GM12801 (cell line): Measurements from ENCODE around the gene SMG7.

Experiments
- CTCF ChIP-seq: IDR thresholded peaks from one replicate; pipeline ENCODE4 v1.5.1; 2011; ENCODE audit warnings: control low read depth; ENCODE audit not compliant: insufficient read length; ENCODE audit errors: extremely low read depth

The SMG7 gene

GRCh38 chr1:183470961-183471742 is 1.1 kb upstream of the SMG7 start:
- TF ChIP-seq CTCF = no peak

DNA sequence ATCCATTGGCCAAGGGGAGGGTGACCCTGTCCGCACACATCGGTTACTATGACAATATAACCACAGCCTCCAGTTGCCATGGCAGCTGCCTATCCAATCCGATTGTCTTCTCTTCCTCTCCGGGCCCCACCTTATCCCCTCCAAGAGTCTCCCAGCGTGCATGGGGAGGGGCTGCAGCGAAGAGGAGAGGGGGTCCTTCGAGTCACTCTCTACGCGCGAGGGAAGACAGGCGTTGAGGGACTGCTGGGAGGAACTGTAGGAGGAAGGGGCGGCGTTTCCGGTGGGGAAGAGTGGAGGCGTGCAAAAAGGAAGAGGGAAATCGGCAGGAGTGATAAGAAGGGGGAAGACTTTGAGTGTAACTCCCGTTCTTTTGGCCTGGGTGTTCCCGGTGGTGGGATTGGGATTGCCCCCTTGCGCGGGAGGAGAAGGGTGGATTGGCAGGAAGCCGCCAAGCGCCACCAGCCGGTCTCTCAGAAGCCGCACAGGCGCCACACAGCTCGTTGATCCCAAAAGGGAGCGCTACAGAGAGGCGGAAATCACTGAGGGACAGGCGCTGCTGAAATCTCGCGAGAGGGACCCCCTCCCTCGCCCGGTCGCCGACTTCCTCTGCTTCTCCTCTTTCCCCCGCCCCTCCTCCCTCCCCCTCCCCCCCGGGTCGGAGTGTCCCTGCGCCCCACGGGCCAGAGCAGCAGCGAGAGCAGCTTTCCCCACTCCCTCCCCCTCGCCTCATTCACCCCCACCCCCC is 384 bp upstream of the SMG7 start:
- TF ChIP-seq CTCF = no peak

- no peak for TF ChIP-seq CTCF
Observed at GRCh38 chr1:183473217-183473536, 878 bp downstream of the SMG7 start.

DNA sequence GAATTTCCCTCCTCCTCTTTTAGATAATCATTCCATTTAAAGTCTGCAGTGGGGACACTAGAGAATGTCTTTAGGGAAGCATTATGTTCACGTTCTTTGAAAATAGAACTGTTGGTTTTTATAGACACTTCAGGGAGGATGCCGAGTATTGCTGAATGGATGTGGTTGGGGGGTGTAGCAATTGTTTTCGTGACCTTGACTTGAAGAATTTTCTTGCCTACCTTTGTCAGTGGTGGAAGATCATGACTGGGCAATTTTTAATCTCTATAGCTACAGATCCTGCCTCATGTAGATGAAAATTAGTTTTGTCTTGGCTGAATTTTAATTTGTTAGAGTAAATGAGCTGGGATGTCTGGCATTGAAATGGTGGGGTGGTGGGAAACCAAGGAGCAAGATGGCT is 3.8 kb downstream of the SMG7 start:
- no peak for TF ChIP-seq CTCF

DNA sequence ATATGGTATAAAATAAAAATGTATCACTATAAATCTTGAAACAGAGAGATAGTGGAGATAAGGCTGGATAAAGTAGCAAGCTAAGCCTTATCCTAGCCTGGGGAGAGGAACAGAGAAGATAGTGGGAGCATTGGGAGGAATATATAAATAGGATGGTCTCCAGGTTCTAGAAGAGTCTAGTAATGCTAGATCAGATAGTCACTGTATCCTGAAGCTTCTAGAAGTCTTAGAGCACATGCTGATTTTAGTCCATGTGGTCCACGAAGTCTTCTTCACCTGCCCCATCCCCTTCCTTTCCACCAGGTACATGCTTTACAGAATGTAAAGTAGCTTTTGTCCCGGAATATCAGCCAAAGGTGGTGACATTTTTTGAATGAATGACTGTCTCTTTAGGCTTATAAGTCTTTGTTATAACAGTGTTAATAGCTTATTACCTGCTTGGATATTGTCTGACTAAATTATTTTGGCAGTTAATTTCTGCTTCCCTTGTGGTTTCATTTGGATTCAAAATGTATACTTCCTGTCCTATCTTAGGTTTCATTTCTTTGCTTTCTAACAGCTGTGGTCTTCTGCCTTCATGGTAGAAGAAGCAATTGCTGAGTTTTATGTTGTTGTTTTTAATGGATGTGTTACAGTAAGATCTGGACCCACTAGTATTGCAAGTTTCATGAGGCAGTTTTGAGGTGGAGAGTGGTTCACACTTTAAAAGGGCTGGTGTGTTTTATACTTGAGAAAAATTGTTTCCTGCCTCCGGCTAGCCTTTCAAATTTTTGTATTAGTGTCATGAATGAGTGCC is 5.9 kb downstream of the SMG7 start:
- TF ChIP-seq CTCF = no peak

GRCh38 chr1:183480971-183481441 is 8.7 kb downstream of the SMG7 start:
- no peak for TF ChIP-seq CTCF

DNA sequence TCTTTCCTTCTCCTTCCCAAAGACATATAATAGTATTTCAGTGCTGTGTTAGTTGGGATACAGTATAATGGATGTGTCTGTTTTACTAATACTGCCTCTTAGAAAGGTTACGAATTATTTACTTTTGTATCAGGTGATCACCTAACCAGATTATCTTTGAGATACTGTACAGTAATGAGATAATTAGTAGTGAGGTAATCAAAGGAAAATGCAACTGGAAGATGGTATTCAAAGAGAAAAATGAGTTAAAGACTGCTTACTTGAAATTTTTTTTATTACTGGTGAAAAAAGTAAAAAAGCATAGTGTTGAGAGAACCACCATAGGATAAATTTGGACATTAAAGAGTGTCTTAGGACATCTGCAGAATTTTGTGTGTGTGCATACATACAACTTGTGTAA is 10.9 kb downstream of the SMG7 start:
- TF ChIP-seq CTCF = no peak
